Measurements from ENCODE around the gene MERTK.

DNA sequence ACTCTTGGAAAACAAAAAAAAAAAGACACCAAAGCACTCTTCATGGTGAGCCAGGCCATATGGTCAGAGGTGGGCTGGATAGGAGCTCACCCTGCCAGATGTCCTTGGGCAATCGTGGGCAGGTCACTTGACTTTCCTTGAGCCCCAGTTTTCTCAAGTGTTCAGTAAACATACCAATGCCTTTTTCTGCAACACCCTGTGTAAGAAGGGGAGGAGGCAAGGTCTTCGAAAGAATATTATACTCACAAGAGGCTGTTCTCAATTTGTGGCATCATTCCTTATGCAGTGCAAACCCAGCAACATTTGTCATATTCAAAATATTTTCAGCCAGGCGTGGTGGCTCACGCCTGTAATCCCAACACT is 133.8 kb downstream of the MERTK start:
- TF ChIP-seq GATA2 (IDR thresholded peaks at IDR 0.05; ENCODE audit: low read depth, low read length) (no peak), GATA3 (IDR thresholded peaks at IDR 0.05; ENCODE audit: low read depth, low read length) (no peak)

Data from SH-SY5Y (cell line).